Ascending aorta (tissue), 2 donors: ENCODE data around the gene RPS5. TPM values are rescaled to one million over a fixed set of nuclear protein-coding genes. Genes with fewer than 3 reads are reported as not detected.

Experiments
- DNase-seq, 2 donors: peaks; one replicate each; pipeline ENCODE4 v3.0.0-alpha.2; 2019; ENCODE audit warnings: low spot score in 2 of 2
- H3K27ac ChIP-seq, 2 donors: fragments of 200-600 bp; sonication (generic); one replicate each; pipeline ENCODE4 v1.5.1; 2016 to 2017; ENCODE audit warnings: mild to moderate bottlenecking in 1 of 2
- H3K27me3 ChIP-seq: fragments of 200-600 bp; sonication (generic); one replicate; pipeline ENCODE4 v1.5.1; 2017
- H3K36me3 ChIP-seq, 2 donors: fragments of 200-600 bp; sonication (generic); one replicate each; pipeline ENCODE4 v1.5.1; 2016
- H3K4me1 ChIP-seq, 2 donors: fragments of 200-600 bp; sonication (generic); one replicate each; pipeline ENCODE4 v1.5.1; 2016 to 2017; ENCODE audit warnings: mild to moderate bottlenecking in 1 of 2
- H3K4me3 ChIP-seq, 2 donors: fragments of 200-600 bp; sonication (generic); one replicate each; pipeline ENCODE4 v1.5.1; 2016 to 2017; ENCODE audit warnings: mild to moderate bottlenecking in 1 of 2
- H3K9me3 ChIP-seq, 2 donors: fragments of 200-600 bp; sonication (generic); one replicate each; pipeline ENCODE4 v1.5.1; 2016
- CTCF ChIP-seq, 3 experiments: fragments of 200-600 bp in 2 of 3; fragments of 450-650 bp in 1 of 3; sonication (generic) in 2 of 3; IDR thresholded peaks; one replicate each; pipeline ENCODE4 v1.5.1; 2016 to 2019; ENCODE audit warnings: antibody characterized with exemption in 3 of 3, mild to moderate bottlenecking in 1 of 3, moderate library complexity in 1 of 3
- intact Hi-C: fragments of 100-400 bp; cut with DNase I; formaldehyde crosslinking; loops from one replicate; pipeline ENCODE4 v1.15.1; 2023
- total RNA-seq: library from RNA; depleted of rRNA; stranded (reverse); fragments of >200 nt; gene quantifications from one replicate; pipeline ENCODE4 v1.1.0, GENCODE V29; 2016

RPS5 gene
- total RNA-seq, 1 donor from 2014 or later: 1,483 TPM

- H3K27me3 ChIP-seq: no peaks in the 10 kb centered on the region
- H3K9me3 ChIP-seq: no peaks in the 10 kb centered on the region
- DNase-seq: no peak
- TF ChIP-seq CTCF (IDR thresholded peaks at IDR 0.05): no peak
- H3K4me1 ChIP-seq: peaks cover 2 to 9% of the 10 kb centered on the region in 2 donors
- intact Hi-C loops: no loop called here
- peaks cover 27 to 46% of the 10 kb centered on the region in 2 donors for H3K36me3 ChIP-seq
- no peak within 1 kb of the TSS for H3K4me3 ChIP-seq
- H3K27ac ChIP-seq: no peak within 1 kb of the TSS
These were observed 8.3 kb downstream of the RPS5 start, which contains the start of gene RNF225 for GRCh38 chr19:58395220-58395978. Gene RNF225, plus strand, starts transcription at chr19:58395656. Its CDS starts 434 bp downstream, at chr19:58396090.

- intact Hi-C loops: no loop called here
- Histone ChIP-seq H3K4me1 (peaks cover 7 to 10% of the 10 kb centered on the region in 2 donors), H3K27ac (no peak overlapping the region), H3K27me3 (no peaks in the 10 kb centered on the region), H3K4me3 (no peak overlapping the region), H3K36me3 (peaks cover 27 to 39% of the 10 kb centered on the region in 2 donors), H3K9me3 (no peaks in the 10 kb centered on the region)
- DNase-seq: no peak
- no peak for TF ChIP-seq CTCF (IDR thresholded peaks at IDR 0.05)
These were observed 9.0 kb downstream of the RPS5 start for GRCh38 chr19:58395979-58396627.

- Histone ChIP-seq H3K27ac (no peak overlapping the region), H3K9me3 (no peaks in the 10 kb centered on the region), H3K36me3 (peaks cover 24 to 33% of the 10 kb centered on the region in 2 donors), H3K4me1 (peaks cover 7 to 10% of the 10 kb centered on the region in 2 donors), H3K27me3 (no peaks in the 10 kb centered on the region), H3K4me3 (no peak overlapping the region)
- TF ChIP-seq CTCF (IDR thresholded peaks at IDR 0.05): no peak
- intact Hi-C loops: no loop called here
- no peak for DNase-seq
These were observed 9.8 kb downstream of the RPS5 start for GRCh38 chr19:58396691-58397532.

GRCh38 chr19:58397533-58398037 lies 10.5 kb downstream of the RPS5 start:
- Histone ChIP-seq H3K27ac (no peak overlapping the region), H3K27me3 (no peaks in the 10 kb centered on the region), H3K36me3 (peaks cover 21 to 27% of the 10 kb centered on the region in 2 donors), H3K4me3 (no peak overlapping the region), H3K4me1 (peaks cover 7 to 10% of the 10 kb centered on the region in 2 donors), H3K9me3 (no peaks in the 10 kb centered on the region)
- no peak for TF ChIP-seq CTCF (IDR thresholded peaks at IDR 0.05)
- intact Hi-C loops: no loop called here
- DNase-seq: no peak

GRCh38 chr19:58398087-58398486 lies 11.0 kb downstream of the RPS5 start:
- Histone ChIP-seq H3K4me3 (no peak overlapping the region), H3K9me3 (no peaks in the 10 kb centered on the region), H3K27me3 (no peaks in the 10 kb centered on the region), H3K27ac (no peak overlapping the region), H3K36me3 (peaks cover 16 to 22% of the 10 kb centered on the region in 2 donors), H3K4me1 (peaks cover 7 to 10% of the 10 kb centered on the region in 2 donors)
- DNase-seq: no peak
- intact Hi-C loops: no loop called here
- TF ChIP-seq CTCF (IDR thresholded peaks at IDR 0.05): no peak
